HepG2 (cell line): ENCODE data around the gene HMGN4. TPM values are rescaled to one million over a fixed set of nuclear protein-coding genes. Genes with fewer than 3 reads are reported as not detected.

Source experiments
- BRF2 ChIP-seq: sonication (generic); formaldehyde crosslinking; IDR thresholded peaks from 2 replicates; pipeline ENCODE4 v1.8.1; 2022; ENCODE audit warnings: mild to moderate bottlenecking, missing genetic modification reagents
- CERS6 ChIP-seq: sonication (generic); formaldehyde crosslinking; IDR thresholded peaks from 2 replicates; pipeline ENCODE4 v1.5.0; 2020; ENCODE audit warnings: missing genetic modification reagents
- CREBL2 ChIP-seq: sonication (generic); formaldehyde crosslinking; IDR thresholded peaks from 2 replicates; pipeline ENCODE4 v1.8.1; 2023; ENCODE audit warnings: missing genetic modification reagents, mild to moderate bottlenecking, borderline replicate concordance
- EP300 ChIP-seq, 3 experiments: sonication (generic) in 1 of 3; formaldehyde crosslinking in 1 of 3; IDR thresholded peaks; 2 replicates each; pipeline versions ENCODE4 v1.5.1 to v1.6.1; 2011 to 2020; ENCODE audit warnings: low read depth in 2 of 3, low read length in 2 of 3, borderline replicate concordance in 1 of 3, improper control_type of control experiment in 1 of 3, mild to moderate bottlenecking in 1 of 3, missing genetic modification reagents in 1 of 3, moderate library complexity in 1 of 3
- FOSL2 ChIP-seq: sonication (generic); formaldehyde crosslinking; IDR thresholded peaks from 2 replicates; pipeline ENCODE4 v1.4.0; 2020; ENCODE audit warnings: missing genetic modification reagents
- KDM2A ChIP-seq: sonication (generic); formaldehyde crosslinking; IDR thresholded peaks from 2 replicates; pipeline ENCODE4 v1.4.0; 2020; ENCODE audit warnings: low read depth, missing genetic modification reagents, borderline replicate concordance
- PBX3 ChIP-seq: sonication (generic); formaldehyde crosslinking; IDR thresholded peaks from 2 replicates; pipeline ENCODE4 v1.8.1; 2023; ENCODE audit warnings: missing genetic modification reagents, inconsistent platforms, borderline replicate concordance
- PCBP2 ChIP-seq: fragments of 200-400 bp; formaldehyde crosslinking; optimal IDR thresholded peaks from 2 replicates; pipeline ENCODE3; 2018; ENCODE audit warnings: low read length, low read depth; ENCODE audit not compliant: poor library complexity, severe bottlenecking
- TBL1XR1 ChIP-seq: fragments of 150-350 bp; IDR thresholded peaks from 2 replicates; pipeline ENCODE4 v1.6.1; 2014; ENCODE audit warnings: borderline replicate concordance, low read length; ENCODE audit not compliant: partially characterized antibody
- TCF7 ChIP-seq: sonication (generic); IDR thresholded peaks from 2 replicates; pipeline ENCODE4 v1.6.1; 2016; ENCODE audit warnings: antibody characterized with exemption, low read depth
- ZMAT5 ChIP-seq: sonication (generic); formaldehyde crosslinking; IDR thresholded peaks from 2 replicates; pipeline ENCODE4 v1.5.0; 2020; ENCODE audit warnings: mild to moderate bottlenecking, low read depth, missing genetic modification reagents, borderline replicate concordance
- ZMYM2 ChIP-seq: sonication (generic); formaldehyde crosslinking; IDR thresholded peaks from 2 replicates; pipeline ENCODE4 v1.8.0; 2022; ENCODE audit warnings: mild to moderate bottlenecking, missing genetic modification reagents
- ZNF230 ChIP-seq: sonication (generic); formaldehyde crosslinking; IDR thresholded peaks from 2 replicates; pipeline ENCODE4 v1.4.0; 2020; ENCODE audit warnings: mild to moderate bottlenecking, missing genetic modification reagents
- ZNF317 ChIP-seq: sonication (generic); formaldehyde crosslinking; IDR thresholded peaks from 2 replicates; pipeline ENCODE4 v1.5.0; 2020; ENCODE audit warnings: mild to moderate bottlenecking, missing genetic modification reagents
- ZNF335 ChIP-seq: sonication (generic); formaldehyde crosslinking; IDR thresholded peaks from 2 replicates; pipeline ENCODE4 v1.4.0; 2020; ENCODE audit warnings: missing genetic modification reagents
- ZNF646 ChIP-seq: sonication (generic); formaldehyde crosslinking; IDR thresholded peaks from 2 replicates; pipeline ENCODE4 v1.9.0; 2021; ENCODE audit warnings: mild to moderate bottlenecking, missing genetic modification reagents
- polyA plus RNA-seq, 8 experiments: library from polyadenylated mRNA; depleted of rRNA in 3 of 8; stranded (reverse) in 7 of 8; unstranded in 1 of 8; fragments of >200 nt; fragmentation: Illumina TruSeq in 4 of 8; extraction: Trizol in 4 of 8; gene quantifications; 2 replicates each; pipeline versions ENCODE4 v1.2.1 to v1.2.3, GENCODE V29; 2011 to 2016; ENCODE audit warnings: low read depth in 4 of 8, missing spikeins in 1 of 8, mixed read lengths in 1 of 8; ENCODE audit not compliant: insufficient read depth in 1 of 8
- total RNA-seq, 5 experiments: library from RNA; depleted of rRNA; stranded (reverse); fragments of >200 nt; fragmentation: Illumina TruSeq; extraction: Trizol; gene quantifications; 2 replicates each; pipeline ENCODE4 v1.2.3, GENCODE V29; 2016; ENCODE audit warnings: low read depth in 1 of 5

HMGN4 gene
- total and polyA plus RNA-seq, 2 of the 13 experiments (the other 11 are each of a cell fraction or from before 2014, with no cell fraction given), result 39.9 to 52.1 TPM

GRCh38 chr6:26571592-26572296 lies 33.6 kb downstream of the HMGN4 start (continued):
- TF ChIP-seq CERS6 (CRISPR knock-in tag) (no peak), EP300 (IDR thresholded peaks at IDR 0.05; ENCODE audit: low read depth in 2 of 2, low read length in 2 of 2) (peak in 1 of 2 experiments; percentile 40; a peak in 1 of 4 replicates), EP300 (CRISPR knock-in tag; IDR thresholded peaks at IDR 0.05; ENCODE audit: borderline replicate concordance) (0 out of 2 replicates have a peak, but pooled peaks have one; percentile 21), PBX3 (CRISPR knock-in tag) (no peak), ZMYM2 (CRISPR knock-in tag) (peak; percentile 88), TCF7 (no peak), PCBP2 (no peak), CREBL2 (CRISPR knock-in tag) (peak; percentile 57; the same call in 1 of the 2 replicates), ZNF335 (CRISPR knock-in tag) (peak; percentile 74; the same call in 1 of the 2 replicates), FOSL2 (peak; percentile 79), BRF2 (no peak), KDM2A (peak; percentile 84), ZNF230 (no peak), ZNF317 (CRISPR knock-in tag) (peak; percentile 58; the same call in 1 of the 2 replicates), ZNF646 (CRISPR knock-in tag) (no peak), TBL1XR1 (peak; percentile 81), ZMAT5 (CRISPR knock-in tag) (no peak)
